ENCODE measurements around the gene CD4.

Gene CD4

GRCh38 chr12:6818222-6818621 lies 28.9 kb downstream of the CD4 start:
- no peaks in the 10 kb centered on the region for H3K9me2 ChIP-seq (replicated peaks; ENCODE audit: insufficient read depth, low read length)
- no peaks in the 10 kb centered on the region for H3K36me3 ChIP-seq (ENCODE audit: low read length)
- no peak overlapping the region for H3K9ac ChIP-seq (ENCODE audit: low read length)
- no peaks in the 10 kb centered on the region for H3K9me3 ChIP-seq (ENCODE audit: insufficient read depth, low read length)
- TF ChIP-seq EZH2phosphoT487 (conservative IDR thresholded peaks at IDR 0.05; ENCODE audit: low read length): no peak
- no peak for TF ChIP-seq CTCF (IDR thresholded peaks at IDR 0.05; ENCODE audit: insufficient read depth, low read length, poor library complexity, severe bottlenecking)
- H3K27ac ChIP-seq (ENCODE audit: low read depth, low read length): no peak overlapping the region
- H3K4me3 ChIP-seq (ENCODE audit: insufficient read depth, low read length, poor library complexity, severe bottlenecking): no peak overlapping the region
- no peaks in the 10 kb centered on the region for H3K27me3 ChIP-seq (ENCODE audit: low read length)
- H3K79me2 ChIP-seq (ENCODE audit: insufficient read depth, low read length): no peaks in the 10 kb centered on the region
- H2AFZ ChIP-seq (ENCODE audit: low read depth, low read length, severe bottlenecking): no peak overlapping the region
- H4K20me1 ChIP-seq (ENCODE audit: low read depth, low read length): no peaks in the 10 kb centered on the region
- no peak overlapping the region for H3K4me2 ChIP-seq (ENCODE audit: low read depth, low read length, poor library complexity, severe bottlenecking)
- H3F3A ChIP-seq (ENCODE audit: insufficient read depth): no peaks in the 10 kb centered on the region

- Histone ChIP-seq H2AFZ (ENCODE audit: low read depth, low read length, severe bottlenecking) (no peak overlapping the region), H3K36me3 (ENCODE audit: low read length) (no peaks in the 10 kb centered on the region), H3F3A (ENCODE audit: insufficient read depth) (no peaks in the 10 kb centered on the region), H3K4me2 (ENCODE audit: low read depth, low read length, poor library complexity, severe bottlenecking) (no peak overlapping the region), H3K9me3 (ENCODE audit: insufficient read depth, low read length) (no peaks in the 10 kb centered on the region), H3K27me3 (ENCODE audit: low read length) (no peaks in the 10 kb centered on the region), H3K9ac (ENCODE audit: low read length) (no peak overlapping the region), H3K27ac (ENCODE audit: low read depth, low read length) (no peak overlapping the region), H3K4me3 (ENCODE audit: insufficient read depth, low read length, poor library complexity, severe bottlenecking) (no peak overlapping the region), H4K20me1 (ENCODE audit: low read depth, low read length) (no peaks in the 10 kb centered on the region), H3K9me2 (replicated peaks; ENCODE audit: insufficient read depth, low read length) (no peaks in the 10 kb centered on the region), H3K79me2 (ENCODE audit: insufficient read depth, low read length) (no peaks in the 10 kb centered on the region)
- TF ChIP-seq CTCF (IDR thresholded peaks at IDR 0.05; ENCODE audit: insufficient read depth, low read length, poor library complexity, severe bottlenecking): no peak
- TF ChIP-seq EZH2phosphoT487 (conservative IDR thresholded peaks at IDR 0.05; ENCODE audit: low read length): no peak
These were observed 29.3 kb downstream of the CD4 start for GRCh38 chr12:6818645-6819044.

GRCh38 chr12:6819106-6820030 lies 30.0 kb downstream of the CD4 start:
- Histone ChIP-seq H3K27ac (ENCODE audit: low read depth, low read length) (no peak overlapping the region), H3K9me3 (ENCODE audit: insufficient read depth, low read length) (no peaks in the 10 kb centered on the region), H3K9me2 (replicated peaks; ENCODE audit: insufficient read depth, low read length) (no peaks in the 10 kb centered on the region), H2AFZ (ENCODE audit: low read depth, low read length, severe bottlenecking) (no peak overlapping the region), H3K79me2 (ENCODE audit: insufficient read depth, low read length) (no peaks in the 10 kb centered on the region), H3K36me3 (ENCODE audit: low read length) (no peaks in the 10 kb centered on the region), H3F3A (ENCODE audit: insufficient read depth) (no peaks in the 10 kb centered on the region), H3K4me2 (ENCODE audit: low read depth, low read length, poor library complexity, severe bottlenecking) (no peak overlapping the region), H3K4me3 (ENCODE audit: insufficient read depth, low read length, poor library complexity, severe bottlenecking) (no peak overlapping the region), H3K27me3 (ENCODE audit: low read length) (no peaks in the 10 kb centered on the region), H4K20me1 (ENCODE audit: low read depth, low read length) (no peaks in the 10 kb centered on the region), H3K9ac (ENCODE audit: low read length) (no peak overlapping the region)
- TF ChIP-seq CTCF (IDR thresholded peaks at IDR 0.05; ENCODE audit: insufficient read depth, low read length, poor library complexity, severe bottlenecking): no peak
- TF ChIP-seq EZH2phosphoT487 (conservative IDR thresholded peaks at IDR 0.05; ENCODE audit: low read length): no peak
